Effector CD8-positive, alpha-beta T cell (primary cell): Measurements from ENCODE around the gene A4GALT.
"Not testable (repeated sequence)": the region's sequence is repeated elsewhere in the genome, so short reads cannot be mapped to it uniquely, and the experiment has no call there.

Experiments used
- DNase-seq: peaks from one replicate; lab custom pipeline; 2025; lab: John Stamatoyannopoulos, UW

Gene A4GALT

DNA sequence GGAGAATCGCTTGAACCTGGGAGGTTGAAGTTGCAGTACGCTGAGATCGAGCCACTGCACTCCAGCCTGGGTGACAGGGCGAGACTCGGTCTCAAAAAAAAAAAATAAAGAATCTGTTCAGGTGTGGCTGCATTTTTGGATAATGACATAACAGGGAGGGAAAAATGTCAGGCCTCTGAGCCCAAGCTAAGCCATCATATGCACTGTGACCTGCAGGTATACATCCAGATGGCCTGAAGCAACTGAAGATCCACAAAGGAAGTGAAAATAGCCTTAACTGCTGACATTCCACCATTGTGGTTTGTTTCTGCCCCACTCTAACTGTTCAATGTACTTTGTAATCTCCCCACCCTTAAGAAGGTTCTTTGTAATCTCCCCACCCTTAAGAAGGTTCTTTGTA is 19.6 kb upstream of the A4GALT start:
- DNase-seq, result not testable (repeated sequence)

DNA sequence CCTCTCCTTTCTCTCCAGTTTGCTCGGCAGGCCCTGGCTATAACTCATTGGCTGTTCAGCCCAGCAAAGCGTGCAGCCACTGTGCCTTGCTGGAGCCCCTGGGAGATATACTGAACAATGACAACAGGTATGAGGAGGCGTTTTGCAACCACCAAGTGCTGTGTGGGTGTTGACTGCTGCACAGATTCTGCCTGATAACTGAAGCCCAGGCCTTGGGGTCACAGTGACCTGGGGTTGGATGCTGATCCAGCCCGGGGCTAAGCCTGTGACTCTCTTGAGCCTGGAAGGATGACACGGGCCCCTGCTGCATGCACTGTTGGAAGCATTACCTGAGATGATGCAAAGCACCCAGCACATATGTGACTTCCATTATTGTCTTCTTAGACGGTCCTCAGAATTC is 13.7 kb upstream of the A4GALT start:
- no peak for DNase-seq

DNA sequence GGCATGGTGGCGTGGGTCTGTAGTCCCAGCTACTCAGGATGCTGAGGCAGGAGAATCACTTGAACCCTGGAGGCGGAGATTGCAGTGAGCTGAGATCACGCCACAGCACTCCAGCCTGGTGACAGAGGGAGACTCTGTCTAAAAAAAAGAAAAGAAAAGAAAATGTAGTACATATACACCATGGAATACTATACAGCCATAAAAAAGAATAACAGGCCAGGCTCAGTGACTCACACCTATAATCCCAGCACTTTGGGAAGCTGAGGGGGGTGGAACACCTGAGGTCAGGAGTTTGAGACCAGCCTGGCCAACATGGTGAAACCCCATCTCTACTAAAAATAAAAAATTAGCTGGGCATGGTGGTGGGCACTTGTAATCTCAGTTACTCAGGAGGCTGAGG is 12.7 kb upstream of the A4GALT start:
- not testable (repeated sequence) for DNase-seq

DNA sequence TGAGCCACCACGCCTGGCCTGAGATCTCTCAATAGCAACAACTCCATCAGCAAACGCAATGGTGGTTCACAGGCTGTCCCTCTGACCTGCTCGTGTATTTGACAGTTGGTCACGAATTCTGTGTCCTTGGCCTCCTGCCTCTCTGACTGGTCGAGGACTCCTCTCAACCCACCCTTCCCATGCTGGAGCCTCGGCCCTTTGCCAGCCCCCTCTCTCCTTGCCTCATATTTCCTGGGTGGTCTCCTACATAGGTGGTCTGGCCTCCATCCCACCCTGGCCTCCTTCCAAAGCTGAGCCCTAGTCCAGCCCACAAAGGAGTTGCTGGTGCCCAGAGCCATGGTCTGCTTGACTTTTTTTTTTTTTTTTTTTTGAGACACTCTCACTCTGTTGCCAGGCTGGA is 11.4 kb upstream of the A4GALT start:
- DNase-seq, result no peak

DNA sequence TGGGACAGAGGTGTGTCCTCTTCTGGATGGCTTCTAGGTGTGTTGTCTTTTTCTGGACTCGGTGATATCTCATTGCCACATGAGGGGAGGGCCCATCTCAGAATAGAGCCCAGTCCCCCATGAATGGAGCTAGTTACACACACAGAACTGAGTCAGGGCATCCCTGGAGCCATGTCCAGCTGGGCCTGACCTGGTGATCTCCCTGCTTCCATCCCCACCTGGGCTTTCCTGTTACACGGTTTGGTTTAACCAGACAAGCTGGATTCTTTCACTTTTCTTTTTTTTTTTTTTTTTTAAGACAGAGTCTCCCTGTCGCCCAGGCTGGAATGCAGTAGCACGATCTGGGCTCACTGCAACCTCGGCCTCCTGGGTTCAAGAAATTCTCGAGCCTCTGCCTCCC is 6.1 kb upstream of the A4GALT start:
- DNase-seq, result no peak

DNA sequence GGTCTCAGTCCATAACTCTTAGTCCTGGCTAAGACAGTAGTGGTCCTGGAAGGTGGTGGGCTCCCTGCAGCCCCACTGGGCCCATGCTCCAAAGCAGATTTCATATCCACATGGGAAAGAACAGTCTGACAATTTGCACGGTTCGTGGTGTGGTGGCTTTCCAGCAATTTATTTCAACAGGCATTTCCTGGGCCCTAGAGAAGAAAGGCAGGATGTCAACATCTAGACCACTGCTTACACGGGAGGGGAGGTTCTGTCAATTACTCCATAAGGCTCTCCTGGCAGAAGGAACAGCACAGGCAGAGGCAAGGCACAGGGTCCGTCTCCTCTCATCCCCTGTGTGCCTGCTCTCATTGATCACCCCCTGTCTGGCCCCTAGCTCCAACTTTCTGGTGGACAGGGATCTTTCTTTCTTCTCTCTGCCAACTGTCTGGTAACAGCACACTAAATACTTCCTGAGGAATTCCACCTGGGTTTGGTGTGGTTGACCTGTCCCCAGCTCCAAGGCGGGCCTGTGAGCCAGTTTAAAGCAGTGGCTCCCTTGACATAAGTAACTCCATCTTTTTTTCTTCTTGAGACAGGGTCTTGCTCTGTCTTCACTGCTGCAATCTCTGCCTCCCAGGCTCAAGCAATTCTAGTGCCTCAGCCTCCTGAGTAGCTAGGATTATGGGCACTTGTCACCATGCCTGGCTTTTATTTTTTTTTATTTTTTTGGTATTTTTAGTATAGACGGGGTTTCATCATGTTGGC is 5.1 kb upstream of the A4GALT start:
- no peak for DNase-seq

DNA sequence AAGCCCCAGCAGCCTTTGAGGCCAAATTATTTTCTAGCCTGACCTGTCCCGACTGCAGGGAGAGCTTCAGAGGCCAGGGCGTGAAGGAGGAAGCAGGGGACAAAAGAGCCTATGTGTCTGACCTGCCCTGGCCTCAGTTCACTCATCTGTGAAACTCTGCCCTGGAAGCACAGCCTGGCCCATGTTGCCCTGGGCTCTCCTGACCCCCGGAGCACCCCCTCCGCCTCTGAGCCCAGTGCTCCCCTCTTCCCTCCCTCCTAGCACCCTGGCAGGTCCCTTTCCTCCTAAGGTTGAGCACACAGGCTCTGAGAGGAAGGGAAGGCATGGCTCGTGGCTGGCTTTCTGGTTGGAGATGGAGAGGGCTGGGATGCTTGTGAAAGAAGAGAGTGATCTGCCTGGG is 3.4 kb upstream of the A4GALT start:
- no peak for DNase-seq

DNA sequence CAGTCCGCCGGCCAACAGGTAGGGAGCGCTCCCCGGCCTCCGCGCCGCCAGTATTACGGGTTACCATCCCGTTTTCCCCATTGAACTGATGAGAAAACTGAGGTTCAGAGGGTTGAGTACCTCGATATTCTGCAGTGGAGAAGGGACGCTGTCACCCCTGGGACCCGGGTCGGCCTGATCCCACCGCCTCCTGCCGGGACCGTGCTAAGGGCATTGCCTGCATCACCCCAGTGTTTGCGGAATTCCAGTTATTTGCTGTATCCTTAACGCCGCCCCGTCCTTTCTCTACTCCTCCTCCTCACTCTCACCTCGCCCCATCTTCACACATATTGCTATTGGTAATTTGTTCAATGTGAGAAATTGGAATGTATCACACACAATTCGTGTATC is 370 bp upstream of the A4GALT start:
- no peak for DNase-seq

DNA sequence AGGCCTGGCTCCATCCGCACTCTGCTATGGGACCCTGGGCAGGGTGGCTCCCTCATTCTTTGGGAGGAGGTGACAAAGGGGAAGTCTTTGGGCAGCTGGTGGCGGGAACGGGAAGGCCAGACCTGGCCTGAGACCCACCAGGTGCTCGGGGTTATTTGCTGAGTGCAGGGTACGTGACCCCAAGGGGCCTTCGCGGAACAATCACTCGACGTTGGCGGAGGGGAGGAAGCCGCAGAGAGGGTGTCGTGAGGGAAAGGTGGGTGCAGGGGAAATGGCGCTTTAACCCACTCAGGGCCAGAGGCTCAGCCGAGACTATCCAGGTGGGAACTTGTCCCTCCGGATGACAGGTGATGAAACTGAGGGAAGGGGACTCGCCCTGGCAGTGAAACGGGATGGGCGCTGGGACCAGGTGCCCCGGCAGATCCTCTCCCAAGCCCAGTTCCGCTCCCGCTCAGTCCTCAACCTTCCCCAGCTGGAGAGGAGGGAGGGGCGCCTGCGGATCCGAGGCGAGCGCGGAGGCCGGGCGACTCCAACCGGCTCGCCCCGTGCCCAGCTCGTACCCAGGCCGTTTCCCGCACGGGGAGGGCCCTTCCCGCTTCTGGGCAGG is 911 bp downstream of the A4GALT start:
- DNase-seq, result no peak

DNA sequence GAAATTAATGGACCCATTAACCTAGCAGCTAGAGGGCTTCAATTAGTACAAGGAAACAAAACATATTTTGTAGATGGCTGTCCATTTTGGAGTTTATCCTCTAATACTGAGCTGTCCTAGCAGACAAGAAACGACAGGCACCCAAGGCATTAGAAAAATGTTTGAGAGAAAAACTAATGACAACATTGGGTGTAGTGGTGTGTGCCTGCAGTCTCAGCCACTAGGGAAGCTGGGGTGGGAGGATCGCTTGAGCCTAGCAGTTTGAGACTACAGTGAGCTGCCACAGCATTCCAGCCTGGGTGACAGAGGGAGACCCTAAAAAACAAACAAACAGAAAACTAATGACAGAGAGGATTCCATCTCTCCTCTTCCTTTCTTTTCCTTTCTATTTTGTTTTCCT is 1.5 kb downstream of the A4GALT start:
- DNase-seq, result no peak

DNA sequence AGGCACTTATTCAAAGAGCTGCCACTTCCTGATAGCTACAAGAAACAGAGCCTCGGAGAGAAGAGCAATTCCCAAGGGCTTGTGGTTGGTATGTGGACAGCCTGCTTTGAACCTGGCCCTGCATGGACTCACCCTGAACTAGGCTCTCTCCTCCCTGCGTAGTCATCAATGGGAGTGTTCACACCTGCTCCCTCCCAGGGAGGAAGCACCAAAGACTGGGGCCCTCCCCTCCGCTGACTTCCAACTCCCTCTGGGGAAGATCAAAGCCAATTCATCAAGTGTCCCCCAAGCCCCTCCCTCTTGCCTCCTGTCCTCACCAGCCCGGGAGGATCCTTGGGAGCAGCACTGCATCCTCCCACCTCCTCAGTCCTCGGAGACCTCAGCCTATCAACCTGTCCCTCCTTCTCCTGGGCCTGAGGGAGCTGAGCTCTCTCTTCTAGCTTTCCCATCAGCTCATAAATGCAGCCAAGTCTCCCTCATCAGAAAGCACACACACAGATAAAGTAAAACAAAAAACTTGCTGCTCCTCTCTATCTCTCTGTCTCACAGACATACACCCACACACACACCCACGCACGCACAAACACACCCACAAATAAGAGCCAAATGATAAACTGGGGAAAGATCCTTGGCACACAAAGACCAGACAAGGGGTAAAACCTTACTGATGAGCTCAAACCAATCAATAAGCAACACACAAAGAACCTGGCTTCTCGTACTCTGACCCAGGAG is 3.3 kb downstream of the A4GALT start:
- DNase-seq, result no peak

DNA sequence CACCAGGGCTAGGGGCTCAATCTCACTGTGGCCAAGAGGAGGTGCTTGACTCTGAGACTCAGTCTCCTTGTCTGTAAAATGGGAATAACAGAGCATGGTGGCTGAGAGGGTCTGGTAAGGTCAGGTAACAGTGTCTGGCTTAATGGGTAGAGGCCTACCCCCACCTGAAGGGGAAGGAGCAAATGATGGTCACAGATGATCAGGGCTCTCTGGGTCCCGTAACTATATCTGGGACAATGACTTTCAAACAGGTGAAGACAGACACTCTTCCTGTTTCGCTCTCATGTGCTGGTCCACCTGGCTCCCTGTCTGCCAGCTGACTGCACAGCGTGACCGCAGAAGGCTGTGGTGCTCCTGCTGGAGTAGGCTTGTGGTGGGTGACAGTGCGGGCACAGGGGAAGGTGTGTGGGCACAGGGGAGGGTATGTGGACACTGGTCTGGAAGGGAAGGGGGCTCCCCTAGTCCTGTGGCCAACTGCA is 4.0 kb downstream of the A4GALT start:
- no peak for DNase-seq

DNA sequence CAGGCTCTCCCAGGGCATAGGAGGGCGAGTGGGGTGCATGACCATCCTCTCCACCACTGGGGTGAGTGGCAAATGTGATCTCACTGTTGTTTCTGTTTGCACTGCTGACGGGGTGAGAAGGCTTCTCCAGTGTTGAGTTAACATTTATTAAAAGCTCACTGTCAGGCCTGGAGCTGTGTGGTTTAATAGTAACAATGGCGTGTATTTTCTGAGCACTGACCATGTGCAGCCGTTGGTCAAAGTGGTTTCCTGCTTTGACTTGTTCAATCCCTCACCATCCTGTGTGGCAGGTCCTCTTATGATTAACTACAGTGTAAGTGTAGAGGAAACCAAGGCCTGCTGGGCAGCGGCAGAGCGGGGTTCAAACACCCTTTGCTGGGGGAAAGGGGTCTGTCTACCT is 4.4 kb downstream of the A4GALT start:
- no peak for DNase-seq

DNA sequence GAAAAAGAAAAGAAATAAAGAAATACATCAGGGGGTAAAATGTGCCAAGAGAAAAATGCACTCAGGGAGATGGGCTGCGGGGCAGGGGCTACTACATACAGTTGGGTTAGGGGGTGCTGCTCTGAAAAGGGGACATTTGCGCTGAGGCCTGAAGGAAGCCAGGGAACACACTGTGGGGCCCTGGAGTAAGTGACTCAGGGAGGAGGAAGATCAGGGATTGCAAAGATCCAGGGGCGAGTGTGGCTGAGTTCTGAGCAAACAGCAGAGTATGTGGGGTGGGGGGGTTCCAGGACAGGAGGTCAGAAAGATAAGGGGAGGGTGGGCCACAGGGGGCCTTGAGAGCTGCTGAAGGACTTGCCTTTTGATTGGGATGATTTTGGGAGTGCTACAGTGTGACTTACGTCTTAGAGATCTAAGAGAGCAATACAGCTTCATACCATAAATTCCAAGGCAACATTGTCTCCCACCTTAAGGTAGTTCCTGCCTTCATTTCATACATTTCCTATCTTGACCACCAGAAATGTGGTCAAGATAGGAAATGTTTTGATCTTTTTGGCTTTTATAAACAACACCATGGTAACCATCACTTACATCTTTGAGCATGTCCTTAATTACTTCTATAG is 5.8 kb downstream of the A4GALT start:
- no peak for DNase-seq

DNA sequence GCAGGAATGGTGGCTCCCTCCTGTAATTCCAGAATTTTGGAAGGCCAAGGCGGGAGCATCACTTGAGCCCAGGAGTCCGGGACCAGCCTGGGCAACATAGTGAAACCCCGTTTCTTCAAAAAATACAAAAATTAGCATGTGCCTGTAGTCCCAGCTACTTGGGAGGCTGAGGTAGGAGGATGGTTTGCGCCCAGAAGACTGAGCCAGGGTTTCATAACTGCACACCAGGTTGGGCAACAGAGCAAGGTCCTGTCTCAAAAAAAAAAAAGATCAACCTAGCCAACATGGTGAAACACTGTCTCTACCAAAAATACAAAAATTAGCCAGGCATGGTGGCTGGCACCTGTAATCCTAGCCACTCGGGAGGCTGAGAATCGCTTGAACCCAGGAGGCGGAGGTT is 6.4 kb downstream of the A4GALT start:
- DNase-seq, result no peak

DNA sequence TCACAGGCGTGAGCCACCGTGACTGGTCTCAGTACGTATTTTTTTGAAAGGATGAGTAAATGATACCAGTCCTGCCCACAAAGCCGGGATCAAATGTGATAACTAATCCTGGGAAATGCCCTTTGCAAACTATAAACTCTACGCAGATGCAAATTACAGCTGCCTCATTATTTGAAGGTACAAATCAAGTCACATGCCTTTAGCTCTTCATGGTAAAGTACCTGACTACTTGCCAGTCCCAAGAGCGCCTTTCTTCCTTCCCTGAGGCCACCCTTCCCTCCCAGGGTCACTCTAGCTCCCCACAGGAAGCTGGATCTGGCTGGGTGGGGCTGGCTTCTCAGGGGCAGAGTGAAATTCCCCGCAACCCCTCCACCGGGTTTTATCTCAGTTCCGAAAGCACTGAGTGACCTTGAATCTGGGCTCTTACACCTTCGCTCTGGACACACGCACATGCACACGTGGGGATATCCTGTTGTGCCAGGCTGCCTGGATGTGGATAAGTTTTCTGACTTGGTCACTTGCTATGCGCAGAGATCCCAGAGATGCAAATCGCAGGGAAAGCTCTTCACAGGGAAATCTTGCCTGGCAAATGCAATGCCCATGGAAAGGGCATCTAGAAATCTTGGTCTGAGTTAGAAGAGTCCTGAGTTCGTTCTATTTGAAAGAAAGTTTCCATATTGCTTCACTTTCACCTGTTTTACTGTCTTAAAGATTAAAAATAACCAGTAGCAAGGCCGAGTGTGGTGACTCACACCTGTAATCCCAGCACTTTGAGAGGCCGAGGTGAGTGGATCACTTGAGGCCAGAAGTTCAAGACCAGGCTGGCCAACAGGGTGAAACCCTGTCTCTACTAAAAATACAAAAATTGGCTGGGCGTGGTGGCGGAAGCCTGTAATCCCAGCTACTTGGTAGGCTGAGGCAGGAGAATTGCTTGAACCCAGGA is 8.5 kb downstream of the A4GALT start:
- DNase-seq, result no peak

DNA sequence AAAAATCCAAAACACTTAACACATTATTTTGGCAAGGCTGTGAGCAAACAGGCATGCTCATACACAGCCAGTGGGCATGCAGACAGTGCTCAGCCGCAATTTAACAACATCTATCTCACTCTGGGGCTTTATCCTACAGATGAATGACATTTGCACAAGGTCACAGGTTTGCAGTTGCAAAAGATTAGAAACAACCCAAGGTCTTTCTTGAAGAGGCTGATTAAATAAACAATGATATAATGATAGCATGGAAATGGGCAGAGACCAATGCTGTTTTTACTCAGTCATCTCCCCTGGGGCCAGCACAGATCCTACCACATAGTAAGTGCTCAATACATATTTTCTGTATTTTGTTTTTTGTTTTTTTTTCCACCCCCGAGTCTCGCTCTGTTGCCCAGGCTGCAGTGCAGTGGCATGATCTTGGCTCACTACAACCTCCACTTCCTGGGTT is 9.4 kb downstream of the A4GALT start:
- no peak for DNase-seq

DNA sequence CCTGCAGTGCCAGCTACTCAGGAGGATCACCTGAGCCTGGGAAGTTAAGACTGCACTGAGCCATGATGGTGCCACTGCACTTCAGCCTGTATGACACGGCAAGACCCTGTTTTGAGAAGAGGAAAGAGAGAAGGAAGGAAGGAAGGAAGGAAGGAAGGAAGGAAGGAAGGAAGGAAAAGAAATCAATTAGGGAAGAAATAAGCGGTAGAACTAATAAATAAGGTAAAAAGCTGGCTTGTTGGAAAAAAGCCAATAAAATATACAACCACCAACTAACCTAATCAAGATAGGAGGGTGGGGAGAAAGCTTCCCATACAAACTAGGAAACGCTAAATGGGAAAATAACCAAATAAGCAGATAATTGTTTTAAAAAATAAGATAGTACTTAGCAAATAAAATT is 12.3 kb downstream of the A4GALT start:
- DNase-seq, result no peak

DNA sequence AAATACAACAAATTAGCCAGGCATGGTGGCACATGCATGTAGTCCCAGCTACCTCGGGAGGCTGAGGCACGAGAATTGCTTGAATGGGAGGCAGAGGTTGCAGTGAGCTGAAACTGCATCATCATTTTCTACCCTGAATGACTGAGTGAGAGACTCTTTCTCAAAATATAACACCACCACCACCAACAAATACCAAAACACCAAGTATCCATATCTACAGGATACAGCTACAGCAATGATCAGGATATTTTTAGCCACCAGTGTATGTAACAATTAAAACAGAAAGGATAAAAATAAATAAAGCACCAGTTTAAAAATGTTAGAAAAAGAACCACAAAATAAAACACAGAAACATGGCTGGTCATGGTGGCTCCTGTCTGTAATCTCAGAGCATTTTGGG is 13.2 kb downstream of the A4GALT start:
- no peak for DNase-seq

DNA sequence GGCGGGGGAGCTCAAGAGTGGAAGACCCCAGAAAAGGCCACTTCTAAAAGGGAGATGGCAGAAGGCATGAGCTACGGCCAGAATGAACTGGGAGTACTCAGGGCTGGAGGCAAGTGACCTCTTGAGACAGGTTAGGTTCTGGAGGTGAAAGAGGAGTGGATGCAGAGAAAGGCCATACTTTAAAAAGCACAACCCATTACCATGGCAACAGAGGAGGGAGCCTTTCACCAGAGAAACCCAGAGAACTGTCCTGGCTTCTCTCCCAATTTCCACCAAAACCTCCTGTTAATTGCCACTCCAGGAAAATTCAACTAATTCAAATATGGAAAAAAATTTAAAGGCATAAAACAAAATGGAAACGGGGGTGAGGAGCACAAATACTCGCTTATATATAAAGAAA is 15.8 kb downstream of the A4GALT start:
- no peak for DNase-seq

DNA sequence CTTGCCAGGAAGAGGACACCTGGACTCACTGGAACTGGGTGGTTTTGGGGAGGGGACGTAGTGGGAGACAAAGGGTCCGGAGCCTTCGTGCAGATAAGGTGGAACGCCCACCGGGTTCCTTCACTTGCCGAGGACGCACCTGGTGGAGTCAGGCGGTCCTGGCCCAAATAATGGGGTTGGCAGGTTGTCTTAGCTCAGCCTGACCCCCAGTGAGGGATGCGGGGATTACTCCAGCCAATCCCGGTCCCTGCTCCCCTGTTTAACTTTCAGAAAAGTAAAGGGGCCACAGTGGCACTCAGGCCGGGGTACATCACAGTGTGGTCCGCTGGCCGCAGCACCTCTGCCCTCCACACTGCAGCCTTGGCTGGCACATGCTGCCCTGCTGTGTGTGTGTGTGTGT is 18.0 kb downstream of the A4GALT start:
- DNase-seq, result no peak

DNA sequence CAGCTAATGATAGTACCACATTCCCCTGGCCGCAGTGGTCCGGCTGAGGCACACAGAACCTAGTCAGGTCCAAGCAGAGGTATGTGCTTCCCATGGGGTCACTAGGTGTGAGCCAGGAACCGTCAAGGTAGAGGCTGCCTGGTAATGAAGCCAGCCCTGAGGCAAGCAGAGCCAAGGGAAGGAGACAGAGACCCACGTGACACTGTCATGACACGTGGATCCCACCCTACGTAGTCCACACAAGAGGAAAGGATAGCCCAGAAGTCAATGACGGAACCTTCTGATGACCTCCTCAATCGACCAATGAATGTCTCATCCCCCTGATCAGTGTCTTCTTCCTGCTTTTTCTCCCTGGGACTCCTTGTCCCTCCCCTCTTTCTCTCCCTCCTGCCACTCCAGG is 19.0 kb downstream of the A4GALT start:
- DNase-seq, result no peak
